B cell (primary cell): ENCODE data around the gene TTC34. TPM values are rescaled to one million over a fixed set of nuclear protein-coding genes. Genes with fewer than 3 reads are reported as not detected.

Experiments used
- ATAC-seq: fragments of 200-7000 bp; cut with Tn5 transposase; one replicate; pipeline ENCODE4 v1.10.0; 2021; ENCODE audit warnings: low read depth, mild to moderate bottlenecking, moderate number of reproducible peaks, moderate library complexity
- CTCF ChIA-PET: fragments of 350-600 bp; sonication (Branson Sonifier 250); formaldehyde crosslinking; loops from one replicate; lab custom pipeline; 2021; ENCODE audit warnings: antibody characterized with exemption, inconsistent platforms; lab: Charles Lee
- POLR2A ChIA-PET: fragments of 350-600 bp; sonication (Branson Sonifier 250); formaldehyde crosslinking; loops from one replicate; lab custom pipeline; 2021; ENCODE audit warnings: antibody characterized with exemption; lab: Charles Lee
- DNase-seq: peaks from one replicate; pipeline ENCODE4 v3.0.0; 2013
- H2AFZ ChIP-seq: 2 replicates; pipeline ENCODE4 v1.6.1; 2012; ENCODE audit warnings: mild to moderate bottlenecking, low read depth, low read length; ENCODE audit not compliant: insufficient read depth, poor library complexity, severe bottlenecking
- H3K27ac ChIP-seq, 2 donors: 1 replicate in 1 of 2; 2 replicates in 1 of 2; pipeline ENCODE4 v1.5.1; 2012 to 2013; ENCODE audit warnings: low read length in 2 of 2, mild to moderate bottlenecking in 2 of 2, moderate library complexity in 1 of 2
- H3K27me3 ChIP-seq, 4 experiments: fragments of 200-600 bp in 1 of 4; sonication (generic) in 1 of 4; replicated peaks in 1 of 4; 1 replicate in 2 of 4; 2 replicates in 2 of 4; pipeline versions ENCODE4 v1.6.1 to v1.7.0; 2013 to 2016; ENCODE audit warnings: low read length in 3 of 4, mild to moderate bottlenecking in 2 of 4, mixed read lengths in 1 of 4, moderate library complexity in 1 of 4; ENCODE audit not compliant: insufficient read depth in 4 of 4, control insufficient read depth in 3 of 4; ENCODE audit errors: control extremely low read depth in 1 of 4
- H3K36me3 ChIP-seq, 2 experiments: replicated peaks in 1 of 2; 1 replicate in 1 of 2; 2 replicates in 1 of 2; pipeline versions ENCODE4 v1.6.1 to v1.7.1; 2013; ENCODE audit warnings: low read length in 1 of 2; ENCODE audit not compliant: insufficient read depth in 2 of 2, control insufficient read depth in 1 of 2; ENCODE audit errors: control extremely low read depth in 1 of 2, extremely low read depth in 1 of 2
- H3K4me1 ChIP-seq, 2 donors: fragments of 200-600 bp in 1 of 2; sonication (generic) in 1 of 2; 1 replicate in 1 of 2; 2 replicates in 1 of 2; pipeline versions ENCODE4 v1.5.1 to v1.6.1; 2013 to 2017; ENCODE audit warnings: low read length in 2 of 2; ENCODE audit not compliant: control insufficient read depth in 2 of 2, insufficient read depth in 2 of 2
- H3K4me2 ChIP-seq: replicated peaks from 2 replicates; pipeline ENCODE3; 2012; ENCODE audit warnings: mild to moderate bottlenecking, low read depth, low read length; ENCODE audit not compliant: poor library complexity, severe bottlenecking
- H3K4me3 ChIP-seq, 5 experiments: fragments of 200-600 bp in 1 of 5; sonication (generic) in 1 of 5; 1 replicate in 3 of 5; 2 replicates in 2 of 5; pipeline versions ENCODE4 v1.5.1 to v1.7.0; 2011 to 2016; ENCODE audit warnings: low read length in 4 of 5, mild to moderate bottlenecking in 4 of 5, low read depth in 2 of 5, control low read depth in 1 of 5, moderate library complexity in 1 of 5; ENCODE audit not compliant: insufficient read depth in 1 of 5; ENCODE audit errors: control extremely low read depth in 1 of 5, extremely low read depth in 1 of 5
- H3K79me2 ChIP-seq: fragments of 200-600 bp; sonication (generic); one replicate; pipeline ENCODE4 v1.6.0; 2016; ENCODE audit warnings: low read length; ENCODE audit not compliant: control insufficient read depth, insufficient read depth
- H3K9ac ChIP-seq: fragments of 200-600 bp; sonication (generic); 2 replicates; pipeline ENCODE4 v1.6.1; 2017; ENCODE audit warnings: mild to moderate bottlenecking, low read length, moderate library complexity
- H3K9me3 ChIP-seq, 3 donors: one replicate each; pipeline versions ENCODE4 v1.6.1 to v1.7.1; 2013; ENCODE audit warnings: low read length in 2 of 3; ENCODE audit not compliant: control insufficient read depth in 2 of 3, insufficient read depth in 1 of 3; ENCODE audit errors: control extremely low read depth in 1 of 3
- H4K20me1 ChIP-seq: 2 replicates; pipeline ENCODE4 v1.6.0; 2012; ENCODE audit warnings: mild to moderate bottlenecking, low read length; ENCODE audit not compliant: insufficient read depth, control insufficient read depth, poor library complexity, severe bottlenecking
- H3K27ac Mint-ChIP-seq: one replicate; pipeline ENCODE4 v1.8.0; 2021; ENCODE audit warnings: mixed read lengths
- H3K27me3 Mint-ChIP-seq: one replicate; pipeline ENCODE4 v1.8.0; 2021; ENCODE audit warnings: mixed read lengths
- H3K4me1 Mint-ChIP-seq: one replicate; pipeline ENCODE4 v1.8.0; 2021; ENCODE audit warnings: mixed read lengths
- H3K4me3 Mint-ChIP-seq: one replicate; pipeline ENCODE4 v1.8.0; 2021; ENCODE audit warnings: mixed read lengths
- H3K9me3 Mint-ChIP-seq: one replicate; pipeline ENCODE4 v1.8.0; 2022; ENCODE audit warnings: mixed read lengths; ENCODE audit not compliant: insufficient read depth
- EZH2 ChIP-seq: IDR thresholded peaks from 2 replicates; pipeline ENCODE4 v1.6.1; 2012; ENCODE audit warnings: borderline replicate concordance, low read depth, mild to moderate bottlenecking, moderate library complexity, low read length; ENCODE audit not compliant: insufficient read depth, poor library complexity, severe bottlenecking
- WGBS: methylation state at CpG from one replicate; pipeline ENCODE4 v1.1.5; 2013; ENCODE audit warnings: missing lambda C conversion rate; ENCODE audit not compliant: insufficient coverage; 5-methylcytosine and 5-hydroxymethylcytosine counted together
- intact Hi-C: fragments of 100-400 bp; cut with micrococcal nuclease; formaldehyde crosslinking; loops from one replicate; pipeline ENCODE4 v1.10.0; 2022
- polyA minus RNA-seq: library from RNA; depleted of rRNA, polyadenylated mRNA; stranded (reverse); fragments of >200 nt; gene quantifications from 2 replicates; pipeline ENCODE4 v1.2.3, GENCODE V29; 2012
- polyA plus RNA-seq: library from polyadenylated mRNA; depleted of rRNA; stranded (reverse); fragments of >200 nt; gene quantifications from 2 replicates; pipeline ENCODE4 v1.2.3, GENCODE V29; 2012
- total RNA-seq, 2 donors: library from RNA; stranded (reverse); fragments of 120-200 nt in 1 of 2; gene quantifications; 1 replicate in 1 of 2; 2 replicates in 1 of 2; pipeline versions ENCODE4 v1.2.3 to v1.2.4, GENCODE V29; 2013 to 2022
- TF ChIP-seq, protein P1 (sequence below): fragments of 200-600 bp; IDR thresholded peaks from one replicate; pipeline ENCODE4 v1.8.0; 2022; ENCODE audit warnings: antibody characterized with exemption, mild to moderate bottlenecking

TTC34 gene, protein sequence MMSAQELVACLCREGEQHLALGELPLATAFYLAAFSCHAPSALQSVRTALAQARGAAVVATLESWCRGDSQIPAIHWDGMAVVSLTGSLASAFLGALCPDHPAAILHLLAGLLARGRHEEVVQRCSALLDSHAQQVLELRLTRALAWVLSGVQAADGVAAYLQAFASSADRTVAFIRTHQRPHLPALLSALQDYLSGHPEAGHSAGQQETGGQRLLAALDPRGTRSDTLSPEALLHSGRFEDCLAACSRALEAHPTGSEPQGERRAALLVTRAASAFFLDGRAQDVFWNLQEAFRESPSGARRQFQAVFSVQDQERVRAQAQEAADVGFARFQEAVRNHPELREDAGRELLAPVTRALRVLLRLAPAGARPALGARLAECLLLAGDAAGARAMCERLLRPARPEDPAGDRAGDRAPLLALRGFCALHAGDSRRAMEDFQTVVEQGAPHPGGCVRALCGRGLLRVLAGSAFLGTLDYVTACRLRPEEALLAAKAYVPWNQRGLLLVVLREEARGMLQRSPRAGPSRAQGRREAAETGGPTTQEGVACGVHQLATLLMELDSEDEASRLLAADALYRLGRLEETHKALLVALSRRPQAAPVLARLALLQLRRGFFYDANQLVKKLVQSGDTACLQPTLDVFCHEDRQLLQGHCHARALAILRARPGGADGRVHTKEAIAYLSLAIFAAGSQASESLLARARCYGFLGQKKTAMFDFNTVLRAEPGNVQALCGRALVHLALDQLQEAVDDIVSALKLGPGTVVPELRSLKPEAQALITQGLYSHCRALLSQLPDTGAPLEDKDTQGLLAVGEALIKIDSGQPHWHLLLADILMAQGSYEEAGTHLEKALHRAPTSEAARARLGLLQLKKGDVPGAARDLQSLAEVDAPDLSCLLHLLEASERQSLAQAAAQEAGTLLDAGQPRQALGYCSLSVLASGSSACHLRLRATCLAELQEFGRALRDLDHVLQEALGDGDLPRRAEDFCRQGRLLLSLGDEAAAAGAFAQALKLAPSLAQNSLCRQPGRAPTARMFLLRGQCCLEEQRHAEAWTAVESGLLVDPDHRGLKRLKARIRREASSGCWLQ
- total RNA-seq: 8.1 and 8.3 TPM in 2 replicates
- total RNA-seq (2013): 0.54 TPM
- polyA plus RNA-seq: 1.8 and 2.1 TPM in 2 replicates
- polyA minus RNA-seq: 0.69 and 1.3 TPM in 2 replicates

DNA sequence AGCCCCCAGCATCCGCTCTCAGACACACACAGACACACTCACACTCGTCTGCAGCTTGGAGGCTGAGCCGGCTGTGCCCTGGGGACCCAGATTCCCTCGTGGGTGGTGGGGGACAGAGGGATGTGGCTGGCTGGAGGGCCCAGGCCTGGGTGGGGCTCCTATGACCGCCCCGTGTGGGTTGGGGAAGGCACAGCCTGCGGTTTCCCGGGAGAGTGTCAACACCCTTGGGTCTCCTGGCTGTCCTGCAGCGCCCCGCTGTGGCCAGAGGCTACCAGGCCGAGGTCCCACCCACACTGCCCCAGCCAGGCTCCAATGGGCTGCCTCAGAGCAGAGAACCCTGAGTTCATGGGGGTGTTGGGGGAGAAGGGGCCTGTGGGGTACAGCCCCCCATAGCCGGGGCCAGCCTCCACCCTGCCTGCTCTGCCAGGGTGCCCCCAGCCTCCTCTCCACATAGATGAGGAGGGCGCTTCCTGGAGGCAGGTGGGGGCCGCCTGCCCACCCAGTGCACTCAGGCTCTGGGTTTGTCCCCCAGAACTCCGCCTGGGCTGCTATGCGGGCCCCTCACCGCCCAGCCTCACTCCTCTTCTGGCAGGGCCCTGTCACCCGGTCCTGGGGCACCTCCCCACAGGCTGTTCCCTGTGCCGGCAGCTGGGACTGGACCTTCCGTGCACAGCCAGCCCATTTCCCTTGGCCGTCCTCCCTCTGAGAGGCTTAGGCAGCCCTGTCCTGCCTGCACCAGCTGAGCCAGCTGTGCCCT lies at the start of gene TTC34:
TTC34 (minus strand) TSS at position 159 of the 757 bp plus-strand sequence. CDS start 866 bp downstream, outside the sequence.
- H3K4me1 Mint-ChIP-seq: no peaks in the 10 kb centered on the region

More for the DNA sequence above, at the start of gene TTC34:
- Histone ChIP-seq H3K4me3 (no peak within 1 kb of the TSS), H3K27me3 (peaks cover 0 to 4% (median 0%) of the 10 kb centered on the region in 4 experiments), H3K36me3 (no peaks in the 10 kb centered on the region), H3K4me2 (peak within 1 kb of the TSS; percentile 25), H4K20me1 (no peaks in the 10 kb centered on the region), H3K79me2 (no peaks in the 10 kb centered on the region), H3K4me1 (peaks cover 0 to 5% of the 10 kb centered on the region in 2 donors), H2AFZ (no peak within 1 kb of the TSS), H3K27ac (no peak within 1 kb of the TSS), H3K9ac (no peak within 1 kb of the TSS), H3K9me3 (peaks cover 0 to 4% (median 0%) of the 10 kb centered on the region in 3 donors)
- WGBS: 53% methylated on average over 16 of the region's 21 CpGs
- intact Hi-C loops: no loop called here
- peak; percentile 46 for DNase-seq
- no peak for TF ChIP-seq EZH2
- TF ChIP-seq, protein P1, sequence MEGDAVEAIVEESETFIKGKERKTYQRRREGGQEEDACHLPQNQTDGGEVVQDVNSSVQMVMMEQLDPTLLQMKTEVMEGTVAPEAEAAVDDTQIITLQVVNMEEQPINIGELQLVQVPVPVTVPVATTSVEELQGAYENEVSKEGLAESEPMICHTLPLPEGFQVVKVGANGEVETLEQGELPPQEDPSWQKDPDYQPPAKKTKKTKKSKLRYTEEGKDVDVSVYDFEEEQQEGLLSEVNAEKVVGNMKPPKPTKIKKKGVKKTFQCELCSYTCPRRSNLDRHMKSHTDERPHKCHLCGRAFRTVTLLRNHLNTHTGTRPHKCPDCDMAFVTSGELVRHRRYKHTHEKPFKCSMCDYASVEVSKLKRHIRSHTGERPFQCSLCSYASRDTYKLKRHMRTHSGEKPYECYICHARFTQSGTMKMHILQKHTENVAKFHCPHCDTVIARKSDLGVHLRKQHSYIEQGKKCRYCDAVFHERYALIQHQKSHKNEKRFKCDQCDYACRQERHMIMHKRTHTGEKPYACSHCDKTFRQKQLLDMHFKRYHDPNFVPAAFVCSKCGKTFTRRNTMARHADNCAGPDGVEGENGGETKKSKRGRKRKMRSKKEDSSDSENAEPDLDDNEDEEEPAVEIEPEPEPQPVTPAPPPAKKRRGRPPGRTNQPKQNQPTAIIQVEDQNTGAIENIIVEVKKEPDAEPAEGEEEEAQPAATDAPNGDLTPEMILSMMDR: peak; percentile 18
- Mint-ChIP-seq H3K9me3 (no peaks in the 10 kb centered on the region), H3K27ac (no peak within 1 kb of the TSS), H3K4me3 (no peak within 1 kb of the TSS), H3K27me3 (no peaks in the 10 kb centered on the region)
- peak; percentile 49 for ATAC-seq
- CTCF ChIA-PET: no interaction called here
- POLR2A ChIA-PET: no interaction called here
